Endothelial cell of umbilical vein (primary cell): ENCODE data around the gene TCHP. TPM values are rescaled to one million over a fixed set of nuclear protein-coding genes. Genes with fewer than 3 reads are reported as not detected.

Source experiments
- BruUV-seq: library from RNA; stranded (reverse); fragments of 400-500 nt; replicated peaks from 2 replicates; lab custom pipeline; 2021; lab: Mats Ljungman, UMichigan
- CTCF ChIA-PET: fragments of 300-600, 350-600 bp; sonication (Branson Sonifier 250); formaldehyde crosslinking; loops from one replicate; lab custom pipeline; 2021; ENCODE audit warnings: antibody characterized with exemption, inconsistent platforms; lab: Charles Lee
- POLR2A ChIA-PET: fragments of 300-600, 350-600 bp; sonication (Branson Sonifier 250); formaldehyde crosslinking; loops from one replicate; lab custom pipeline; 2021; ENCODE audit warnings: antibody characterized with exemption, inconsistent platforms; lab: Charles Lee
- DNase-seq: peaks from one replicate; pipeline ENCODE4 v3.0.0-alpha.2; 2011; ENCODE audit warnings: low read depth, low spot score
- FAIRE-seq: peaks from 2 replicates; lab custom pipeline; 2011; peaks lifted over from hg19 to GRCh38; lab: Jason Lieb, UNC
- H2AFZ ChIP-seq: 2 replicates; pipeline ENCODE4 v1.6.0; 2012; ENCODE audit warnings: low read depth, low read length, control low read depth, inconsistent platforms
- H3K27ac ChIP-seq: 2 replicates; pipeline ENCODE4 v1.5.1; 2011; ENCODE audit warnings: low read depth, mild to moderate bottlenecking, control low read depth, low read length, moderate library complexity; ENCODE audit not compliant: insufficient read depth
- H3K27me3 ChIP-seq, 2 experiments: 2 replicates each; pipeline versions ENCODE4 v1.6.0 to v1.6.1; 2011; ENCODE audit warnings: low read length in 2 of 2, mixed read lengths in 1 of 2; ENCODE audit not compliant: control insufficient read depth in 2 of 2, insufficient read depth in 2 of 2
- H3K36me3 ChIP-seq, 2 experiments: 2 replicates in 1 of 2; 3 replicates in 1 of 2; pipeline ENCODE4 v1.5.1; 2011; ENCODE audit warnings: low read length in 2 of 2, mild to moderate bottlenecking in 1 of 2, moderate library complexity in 1 of 2; ENCODE audit not compliant: control insufficient read depth in 2 of 2, insufficient read depth in 2 of 2; ENCODE audit errors: extremely low read depth in 1 of 2
- H3K4me1 ChIP-seq: 3 replicates; pipeline ENCODE4 v1.5.1; 2011; ENCODE audit warnings: mild to moderate bottlenecking, low read length; ENCODE audit not compliant: control insufficient read depth, insufficient read depth; ENCODE audit errors: extremely low read depth
- H3K4me2 ChIP-seq: 2 replicates; pipeline ENCODE4 v1.6.1; 2011; ENCODE audit warnings: low read length, control low read depth, mixed read lengths; ENCODE audit not compliant: insufficient read depth
- H3K4me3 ChIP-seq, 3 experiments: fragments of 200-600 bp in 1 of 3; sonication (generic), shearing (Covaris generic) in 1 of 3; replicated peaks in 1 of 3; 2 replicates each; pipeline ENCODE4 v1.5.1; 2011 to 2016; ENCODE audit warnings: control low read depth in 3 of 3, low read length in 3 of 3, mild to moderate bottlenecking in 2 of 3, inconsistent platforms in 1 of 3, low read depth in 1 of 3, moderate library complexity in 1 of 3; ENCODE audit not compliant: insufficient read depth in 1 of 3
- H3K79me2 ChIP-seq: 2 replicates; pipeline ENCODE4 v1.6.0; 2012; ENCODE audit warnings: low read length, inconsistent platforms; ENCODE audit not compliant: control insufficient read depth, insufficient read depth
- H3K9ac ChIP-seq: replicated peaks from 2 replicates; pipeline ENCODE3; 2011; ENCODE audit warnings: low read length, control low read depth; ENCODE audit not compliant: insufficient read depth; ENCODE audit errors: extremely low read depth
- H3K9me1 ChIP-seq: replicated peaks from 3 replicates; pipeline ENCODE4 v1.6.0; 2011; ENCODE audit warnings: mild to moderate bottlenecking, low read length; ENCODE audit not compliant: control insufficient read depth, insufficient read depth; ENCODE audit errors: extremely low read depth
- H3K9me3 ChIP-seq: replicated peaks from 2 replicates; pipeline ENCODE4 v1.5.1; 2012; ENCODE audit warnings: low read length, inconsistent platforms; ENCODE audit not compliant: control insufficient read depth, insufficient read depth
- H4K20me1 ChIP-seq: replicated peaks from 2 replicates; pipeline ENCODE3; 2011; ENCODE audit warnings: mild to moderate bottlenecking, low read length; ENCODE audit not compliant: control insufficient read depth, insufficient read depth; ENCODE audit errors: extremely low read depth
- CTCF ChIP-seq, 2 donors: IDR thresholded peaks; 1 replicate in 1 of 2; 2 replicates in 1 of 2; pipeline ENCODE4 v1.5.1; 2011; ENCODE audit warnings: low read length in 2 of 2, mild to moderate bottlenecking in 2 of 2, moderate library complexity in 2 of 2, control low read depth in 1 of 2, inconsistent platforms in 1 of 2, low read depth in 1 of 2; ENCODE audit not compliant: insufficient read depth in 1 of 2; ENCODE audit errors: extremely low read depth in 1 of 2
- EZH2 ChIP-seq: IDR thresholded peaks from 2 replicates; pipeline ENCODE4 v1.6.1; 2012; ENCODE audit warnings: borderline replicate concordance, low read depth, mild to moderate bottlenecking, moderate library complexity, low read length, inconsistent platforms; ENCODE audit not compliant: severe bottlenecking
- FOS ChIP-seq: IDR thresholded peaks from 2 replicates; pipeline ENCODE4 v1.6.1; 2011; ENCODE audit warnings: mild to moderate bottlenecking, low read length, moderate library complexity, borderline replicate concordance; ENCODE audit not compliant: insufficient read depth
- GATA2 ChIP-seq: IDR thresholded peaks from 2 replicates; pipeline ENCODE4 v1.7.0; 2011; ENCODE audit warnings: low read depth, mild to moderate bottlenecking, moderate library complexity, mixed read lengths, low read length; ENCODE audit not compliant: insufficient read length, insufficient read depth
- JUN ChIP-seq: IDR thresholded peaks from 2 replicates; pipeline ENCODE4 v1.6.1; 2011; ENCODE audit warnings: borderline replicate concordance, low read depth; ENCODE audit not compliant: insufficient read length, insufficient read depth
- MAX ChIP-seq: IDR thresholded peaks from 2 replicates; pipeline ENCODE4 v1.6.1; 2011; ENCODE audit not compliant: insufficient read depth, insufficient read length
- MYC ChIP-seq: IDR thresholded peaks from one replicate; pipeline ENCODE4 v1.6.1; 2011; ENCODE audit warnings: mild to moderate bottlenecking, low read depth, low read length
- POLR2A ChIP-seq: IDR thresholded peaks from 2 replicates; pipeline ENCODE4 v1.6.1; 2012; ENCODE audit warnings: low read depth, mild to moderate bottlenecking, control low read depth, low read length
- POLR2AphosphoS5 ChIP-seq: IDR thresholded peaks from 2 replicates; pipeline ENCODE4 v1.6.1; 2012; ENCODE audit warnings: low read depth, mild to moderate bottlenecking, control low read depth, low read length, moderate library complexity; ENCODE audit not compliant: insufficient read depth
- dilution Hi-C: fragments of 300-500 bp; cut with MboI; formaldehyde crosslinking; loops from one replicate; pipeline ENCODE4 v1.15.0; 2019; ENCODE audit warnings: low sequenced_read_pairs; ENCODE audit not compliant: extremely low pct_ligation_motif_present
- intact Hi-C: fragments of 100-400 bp; cut with micrococcal nuclease; formaldehyde crosslinking; loops from one replicate; pipeline ENCODE4 v1.10.0; 2022
- polyA plus RNA-seq, 4 experiments: library from polyadenylated mRNA; depleted of rRNA in 3 of 4; stranded (reverse) in 3 of 4; unstranded in 1 of 4; fragments of >200 nt; gene quantifications; 2 replicates each; pipeline versions ENCODE4 v1.2.1 to v1.2.3, GENCODE V29; 2011 to 2012; ENCODE audit warnings: missing spikeins in 1 of 4
- total RNA-seq: library from RNA; stranded (reverse); gene quantifications from 2 replicates; pipeline ENCODE4 v1.2.3, GENCODE V29; 2021

Gene TCHP
- total and polyA plus RNA-seq, 2 donors (not counting 3 experiments of a cell fraction or from before 2014, with no cell fraction given) = 12.9 to 24.3 TPM

GRCh38 chr12:109938947-109939346 is 38.9 kb downstream of the TCHP start:
- no peak for FAIRE-seq
- H3K4me3 ChIP-seq = no peak overlapping the region
- DNase-seq = no peak
- BruUV-seq = no TSS peak
- no peaks in the 10 kb centered on the region for H3K9me3 ChIP-seq
- H3K27me3 ChIP-seq = no peaks in the 10 kb centered on the region
- H3K4me2 ChIP-seq = no peak overlapping the region
- no peaks in the 10 kb centered on the region for H4K20me1 ChIP-seq
- H3K79me2 ChIP-seq = no peaks in the 10 kb centered on the region
- intact Hi-C loops (no loop called here), dilution Hi-C loops (no loop called here)
- TF ChIP-seq FOS = no peak
- no peak for TF ChIP-seq POLR2AphosphoS5
- TF ChIP-seq EZH2 = no peak
- TF ChIP-seq GATA2 = no peak
- no peak for TF ChIP-seq JUN
- TF ChIP-seq MAX = no peak
- TF ChIP-seq POLR2A = no peak
- TF ChIP-seq MYC = no peak
- no peak for TF ChIP-seq CTCF (IDR thresholded peaks at IDR 0.05; ENCODE audit: extremely low read depth in 1 of 2, insufficient read depth in 1 of 2, low read depth in 1 of 2, low read length in 2 of 2)
- ChIA-PET POLR2A (no interaction called here), CTCF (no interaction called here)
- no peaks in the 10 kb centered on the region for H3K9me1 ChIP-seq
- peaks cover 21% of the 10 kb centered on the region for H3K4me1 ChIP-seq
- no peak overlapping the region for H2AFZ ChIP-seq
- H3K27ac ChIP-seq = no peak overlapping the region
- H3K36me3 ChIP-seq = peaks cover 3 to 9% of the 10 kb centered on the region in 2 experiments
- H3K9ac ChIP-seq = no peak overlapping the region
